ENCODE data around the gene ZSWIM9. TPM values are rescaled to one million over a fixed set of nuclear protein-coding genes. Genes with fewer than 3 reads are reported as not detected.

ZSWIM9 gene
- total RNA-seq, 2 donors from 2014 or later: 4.4 to 9.3 TPM

- DNase-seq (ENCODE audit: low spot score): no peak
- no peak for ATAC-seq (ENCODE audit: insufficient number of reproducible peaks, low FRiP score, low read depth)
- no peaks in the 10 kb centered on the region for H3K36me3 ChIP-seq
Observed at GRCh38 chr19:48196933-48197665, 26.6 kb downstream of the ZSWIM9 start.

DNA sequence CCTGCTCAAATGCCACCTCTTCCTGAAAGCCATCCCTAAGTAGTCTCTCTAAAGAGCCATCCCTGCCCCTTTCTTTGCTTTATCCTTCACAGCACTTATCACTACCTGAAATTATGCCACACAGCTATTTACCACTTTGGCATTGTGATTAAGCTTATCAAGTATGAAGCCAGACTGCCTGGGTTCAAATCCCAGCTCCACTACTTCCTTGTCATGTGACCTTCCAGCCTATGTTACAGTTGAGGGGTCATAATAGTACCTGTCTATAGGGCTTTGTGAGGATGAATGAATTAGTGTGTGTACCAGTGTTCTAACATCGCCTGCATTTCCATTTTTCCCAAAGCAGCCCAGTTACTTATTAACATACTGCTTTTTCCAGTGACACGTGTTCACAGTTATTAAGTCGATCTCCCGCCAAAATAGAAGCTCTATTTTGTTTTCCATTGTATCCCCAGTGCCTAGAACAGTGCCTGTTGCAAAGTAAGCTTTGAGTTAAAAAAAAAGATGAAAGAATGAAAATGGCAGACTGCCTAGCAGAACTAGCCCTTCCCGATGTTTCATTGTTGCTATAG is 32.8 kb downstream of the ZSWIM9 start:
- TF ChIP-seq, protein P1, sequence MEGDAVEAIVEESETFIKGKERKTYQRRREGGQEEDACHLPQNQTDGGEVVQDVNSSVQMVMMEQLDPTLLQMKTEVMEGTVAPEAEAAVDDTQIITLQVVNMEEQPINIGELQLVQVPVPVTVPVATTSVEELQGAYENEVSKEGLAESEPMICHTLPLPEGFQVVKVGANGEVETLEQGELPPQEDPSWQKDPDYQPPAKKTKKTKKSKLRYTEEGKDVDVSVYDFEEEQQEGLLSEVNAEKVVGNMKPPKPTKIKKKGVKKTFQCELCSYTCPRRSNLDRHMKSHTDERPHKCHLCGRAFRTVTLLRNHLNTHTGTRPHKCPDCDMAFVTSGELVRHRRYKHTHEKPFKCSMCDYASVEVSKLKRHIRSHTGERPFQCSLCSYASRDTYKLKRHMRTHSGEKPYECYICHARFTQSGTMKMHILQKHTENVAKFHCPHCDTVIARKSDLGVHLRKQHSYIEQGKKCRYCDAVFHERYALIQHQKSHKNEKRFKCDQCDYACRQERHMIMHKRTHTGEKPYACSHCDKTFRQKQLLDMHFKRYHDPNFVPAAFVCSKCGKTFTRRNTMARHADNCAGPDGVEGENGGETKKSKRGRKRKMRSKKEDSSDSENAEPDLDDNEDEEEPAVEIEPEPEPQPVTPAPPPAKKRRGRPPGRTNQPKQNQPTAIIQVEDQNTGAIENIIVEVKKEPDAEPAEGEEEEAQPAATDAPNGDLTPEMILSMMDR (IDR thresholded peaks at IDR 0.05): no peak
- Histone ChIP-seq H3K4me3 (peak overlapping the region; percentile 83), H3K27me3 (replicated peaks; ENCODE audit: insufficient read depth) (no peaks in the 10 kb centered on the region), H3K4me1 (ENCODE audit: control insufficient read depth in 1 of 2, low read depth in 2 of 2) (peaks cover 8 to 12% of the 10 kb centered on the region in 2 donors), H3K9me3 (no peaks in the 10 kb centered on the region), H3K36me3 (no peaks in the 10 kb centered on the region), H3K27ac (peak overlapping the region in 1 of 2 donors; percentile 53)
- ATAC-seq (ENCODE audit: insufficient number of reproducible peaks, low FRiP score, low read depth): peak; percentile 32
- no peak for DNase-seq (ENCODE audit: low spot score)

More at GRCh38 chr19:48196933-48197665, 26.6 kb downstream of the ZSWIM9 start:
- H3K27me3 ChIP-seq (replicated peaks; ENCODE audit: insufficient read depth): no peaks in the 10 kb centered on the region
- H3K4me1 ChIP-seq (ENCODE audit: control insufficient read depth in 1 of 2, low read depth in 2 of 2): no peaks in the 10 kb centered on the region
- H3K9me3 ChIP-seq: no peaks in the 10 kb centered on the region
- TF ChIP-seq, protein P1 (IDR thresholded peaks at IDR 0.05): no peak
- H3K4me3 ChIP-seq: no peak overlapping the region
- no peak overlapping the region for H3K27ac ChIP-seq

DNA sequence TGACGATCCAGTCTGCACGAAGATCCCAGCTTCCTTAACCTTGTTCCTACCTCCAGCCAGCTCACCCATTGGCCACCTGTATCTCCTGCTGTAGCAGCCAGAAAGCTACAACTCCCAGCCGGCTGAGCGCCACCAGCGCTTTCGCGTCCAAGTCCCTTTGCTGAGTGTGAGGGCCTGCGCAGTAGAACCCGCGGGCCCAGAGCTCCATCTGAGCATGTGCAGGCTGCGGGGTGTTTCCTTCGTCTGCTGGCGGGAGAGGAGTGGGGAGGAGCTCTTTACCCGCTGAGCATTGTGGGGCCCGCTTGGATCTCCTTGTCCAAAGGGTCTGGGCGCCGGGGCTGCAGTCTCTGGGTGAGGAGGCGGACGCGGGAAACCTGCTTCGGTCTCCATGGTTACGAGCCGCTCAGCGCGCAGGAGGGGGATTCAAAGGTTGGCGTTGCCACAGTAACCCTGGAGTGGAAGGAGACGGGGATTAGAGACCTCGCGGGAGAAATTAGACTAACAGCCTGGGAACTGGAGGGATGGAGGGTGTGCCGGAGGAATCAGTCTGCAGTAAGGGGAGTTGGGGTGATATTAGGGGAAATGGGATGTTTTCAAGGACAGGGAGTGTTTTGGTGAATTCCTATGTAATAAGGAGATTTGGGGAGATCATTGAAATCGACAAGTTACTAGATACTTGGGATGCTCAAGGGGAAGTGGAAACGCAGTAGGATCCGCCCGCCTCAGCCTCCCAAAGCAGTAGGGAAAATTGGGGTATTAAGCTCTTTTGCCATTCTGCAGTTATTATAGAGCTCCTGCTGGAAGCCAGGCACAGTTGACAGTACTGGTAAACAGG is 33.5 kb downstream of the ZSWIM9 start:
- DNase-seq (ENCODE audit: low spot score): peak; percentile 67
- no peaks in the 10 kb centered on the region for H3K27me3 ChIP-seq (replicated peaks; ENCODE audit: insufficient read depth)
- TF ChIP-seq, protein P1 (IDR thresholded peaks at IDR 0.05): no peak
- peaks cover 8 to 12% of the 10 kb centered on the region in 2 donors for H3K4me1 ChIP-seq (ENCODE audit: control insufficient read depth in 1 of 2, low read depth in 2 of 2)
- peak; percentile 64 for ATAC-seq (ENCODE audit: insufficient number of reproducible peaks, low FRiP score, low read depth)
- no peaks in the 10 kb centered on the region for H3K9me3 ChIP-seq
- no peaks in the 10 kb centered on the region for H3K36me3 ChIP-seq
- peak overlapping the region; percentile 83 for H3K4me3 ChIP-seq
- H3K27ac ChIP-seq: peak overlapping the region; percentile 13 to 53

DNA sequence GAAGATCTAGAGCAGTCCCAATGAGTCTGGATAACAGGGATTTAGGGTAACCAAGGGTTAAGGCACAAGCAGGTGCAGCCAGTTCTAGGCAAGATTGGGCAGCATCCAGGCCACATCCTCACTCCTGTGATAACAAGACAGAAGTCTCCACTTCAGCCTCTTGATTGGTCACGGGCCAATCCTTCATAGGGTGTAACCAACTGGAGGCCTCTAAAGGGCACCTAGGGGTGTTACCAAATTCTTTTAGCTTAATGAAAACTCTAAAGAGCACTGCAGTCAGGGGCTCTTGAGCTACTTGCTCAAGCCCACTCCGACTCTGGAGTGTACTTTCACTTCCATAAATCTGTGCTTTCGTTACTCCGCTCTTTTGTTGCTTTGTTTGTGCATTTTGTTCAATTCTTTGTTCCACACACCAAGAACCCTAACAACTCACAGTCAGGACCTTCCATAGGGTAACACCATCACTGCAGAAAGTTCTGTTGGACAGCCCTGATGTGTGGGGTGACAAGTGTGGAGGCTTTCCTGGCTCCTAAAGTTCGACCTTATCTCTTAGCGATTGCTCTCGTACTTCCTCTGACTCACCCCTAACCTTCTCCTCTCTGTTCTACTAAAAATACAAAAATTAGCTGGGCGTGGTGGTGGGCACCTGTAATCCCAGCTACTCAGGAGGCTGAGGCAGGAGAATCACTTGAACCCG is 36.1 kb downstream of the ZSWIM9 start:
- H3K27me3 ChIP-seq (replicated peaks; ENCODE audit: insufficient read depth): no peaks in the 10 kb centered on the region
- ATAC-seq (ENCODE audit: insufficient number of reproducible peaks, low FRiP score, low read depth) (no peak), DNase-seq (ENCODE audit: low spot score) (no peak)
- no peaks in the 10 kb centered on the region for H3K36me3 ChIP-seq
- H3K4me3 ChIP-seq: no peak overlapping the region
- H3K27ac ChIP-seq: no peak overlapping the region
- TF ChIP-seq, protein P1 (IDR thresholded peaks at IDR 0.05): no peak
- H3K4me1 ChIP-seq (ENCODE audit: control insufficient read depth in 1 of 2, low read depth in 2 of 2): peaks cover 8 to 12% of the 10 kb centered on the region in 2 donors
- H3K9me3 ChIP-seq: no peaks in the 10 kb centered on the region

Data from thoracic aorta (tissue), 2 donors.